ENCODE data around the gene TUBD1.

The TUBD1 gene

GRCh38 chr17:59907467-59907866, 14.7 kb upstream of the TUBD1 start:
- no peak for TF ChIP-seq CTCF (IDR thresholded peaks at IDR 0.05; ENCODE audit: borderline replicate concordance, control extremely low read depth, extremely low read depth, insufficient read depth, missing control alignments)
- no peak for DNase-seq (ENCODE audit: low spot score)
- in situ Hi-C loops (cut with MboI; ENCODE audit: low sequenced_read_pairs, unreplicated experiment), result loop anchor here (10.0 kb wide), 1 partner anchor 137 kb away; no protein-coding TSS in a partner anchor

- in situ Hi-C loops (cut with MboI; ENCODE audit: low sequenced_read_pairs, unreplicated experiment), result loop anchor here (10.0 kb wide), 1 partner anchor 141 kb away; no protein-coding TSS in a partner anchor
- no peak for DNase-seq (ENCODE audit: low spot score)
- no peak for TF ChIP-seq CTCF (IDR thresholded peaks at IDR 0.05; ENCODE audit: borderline replicate concordance, control extremely low read depth, extremely low read depth, insufficient read depth, missing control alignments)
Observed at GRCh38 chr17:59903455-59903854, 10.7 kb upstream of the TUBD1 start.

DNA sequence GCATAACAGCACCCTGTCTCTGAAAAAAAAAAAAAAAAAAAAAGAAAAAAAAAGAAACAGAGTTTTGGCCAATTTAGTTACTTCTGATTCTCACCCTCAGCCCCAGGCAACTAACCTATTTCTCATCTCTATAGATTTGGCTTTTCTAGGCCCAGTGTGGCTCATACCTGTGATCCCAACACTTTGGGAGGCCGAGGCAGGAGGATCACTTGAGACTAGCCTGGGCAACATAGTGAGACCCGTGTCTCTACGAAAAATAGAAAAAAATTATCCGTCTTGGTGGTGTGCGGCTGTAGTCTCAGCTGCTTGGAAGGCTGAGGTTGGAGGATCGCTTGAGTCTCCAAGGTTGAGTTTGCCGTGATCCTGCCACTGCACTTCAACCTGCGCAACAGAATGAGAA, 8.9 kb upstream of the TUBD1 start:
- in situ Hi-C loops (cut with MboI; ENCODE audit: low sequenced_read_pairs, unreplicated experiment), result loop anchor here (10.0 kb wide), 1 partner anchor 143 kb away; no protein-coding TSS in a partner anchor
- no peak for TF ChIP-seq CTCF (IDR thresholded peaks at IDR 0.05; ENCODE audit: borderline replicate concordance, control extremely low read depth, extremely low read depth, insufficient read depth, missing control alignments)
- no peak for DNase-seq (ENCODE audit: low spot score)

GRCh38 chr17:59899099-59899498, 6.4 kb upstream of the TUBD1 start:
- TF ChIP-seq CTCF (IDR thresholded peaks at IDR 0.05; ENCODE audit: borderline replicate concordance, control extremely low read depth, extremely low read depth, insufficient read depth, missing control alignments), result no peak
- no peak for DNase-seq (ENCODE audit: low spot score)
- in situ Hi-C loops (cut with MboI; ENCODE audit: low sequenced_read_pairs, unreplicated experiment), result no loop called here

- TF ChIP-seq CTCF (IDR thresholded peaks at IDR 0.05; ENCODE audit: borderline replicate concordance, control extremely low read depth, extremely low read depth, insufficient read depth, missing control alignments), result no peak
- no peak for DNase-seq (ENCODE audit: low spot score)
- in situ Hi-C loops (cut with MboI; ENCODE audit: low sequenced_read_pairs, unreplicated experiment), result no loop called here
Observed at GRCh38 chr17:59897090-59897489, 4.3 kb upstream of the TUBD1 start.

GRCh38 chr17:59893676-59894100, 945 bp upstream of the TUBD1 start:
- TF ChIP-seq CTCF (IDR thresholded peaks at IDR 0.05; ENCODE audit: borderline replicate concordance, control extremely low read depth, extremely low read depth, insufficient read depth, missing control alignments), result no peak
- in situ Hi-C loops (cut with MboI; ENCODE audit: low sequenced_read_pairs, unreplicated experiment), result no loop called here
- DNase-seq (ENCODE audit: low spot score), result no peak
